ENCODE results near the gene RNU5D-1. TPM values are rescaled to one million over a fixed set of nuclear protein-coding genes. Genes with fewer than 3 reads are reported as not detected.

Gene RNU5D-1
- polyA plus RNA-seq, 3 donors: not detected

DNA sequence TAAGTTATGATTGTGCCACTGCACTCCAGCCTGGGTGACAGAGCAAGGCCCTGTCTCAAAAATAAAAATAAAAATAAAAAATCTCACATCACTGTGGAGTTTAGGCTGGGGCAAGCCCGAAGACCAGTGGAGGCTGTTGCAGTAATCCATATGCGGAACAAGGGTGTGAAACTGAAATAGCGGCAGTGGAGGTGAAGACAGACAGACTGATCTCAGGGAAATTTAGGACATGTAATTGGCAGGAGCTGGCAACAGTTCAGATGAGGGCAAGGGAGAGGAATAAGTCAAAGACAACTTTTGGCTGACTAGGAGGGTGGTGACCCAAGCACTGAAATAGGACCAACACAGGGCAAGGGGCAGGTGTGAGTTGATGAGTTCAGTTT, 48.1 kb downstream of the RNU5D-1 start:
- Mint-ChIP-seq H3K4me3 (no peak overlapping the region), H3K27ac (peak overlapping the region in 3 of 7 donors; percentile 26 to 78 (median 38)), H3K4me1 (peaks cover 50% of the 10 kb centered on the region), H3K27me3 (ENCODE audit: low read depth in 3 of 3) (peaks cover 0 to 4% (median 0%) of the 10 kb centered on the region in 3 donors), H3K9me3 (peaks cover 0 to 2% (median 0%) of the 10 kb centered on the region in 7 donors), H3K36me3 (peaks cover 3% of the 10 kb centered on the region in 2 donors)
- intact Hi-C loops (cut with micrococcal nuclease): no loop called here
- no peak overlapping the region for H2AFZ ChIP-seq (ENCODE audit: insufficient read depth, low read depth, low read length, poor library complexity, severe bottlenecking)
- no peaks in the 10 kb centered on the region for H3K9me3 ChIP-seq (replicated peaks in 1 of 2; ENCODE audit: control insufficient read depth in 1 of 2, insufficient read depth in 1 of 2, low read length in 2 of 2)
- H3K4me3 ChIP-seq (replicated peaks in 1 of 3; ENCODE audit: low read depth in 2 of 3, low read length in 3 of 3): no peak overlapping the region
- no peak for TF ChIP-seq CTCF (IDR thresholded peaks at IDR 0.05)
- H3K4me1 ChIP-seq (ENCODE audit: control insufficient read depth in 1 of 2, insufficient read depth in 2 of 2, low read length in 2 of 2): peaks cover 50 to 58% of the 10 kb centered on the region in 2 donors
- DNase-seq: peak in 2 of 3 donors; percentile 29 to 32
- no peak overlapping the region for H3K4me2 ChIP-seq (replicated peaks; ENCODE audit: extremely low read depth, low read length, poor library complexity, severe bottlenecking)
- H4K20me1 ChIP-seq (ENCODE audit: insufficient read depth, low read length): no peaks in the 10 kb centered on the region
- H3K27me3 ChIP-seq (ENCODE audit: control insufficient read depth in 2 of 2, insufficient read depth in 2 of 2, low read length in 2 of 2): no peaks in the 10 kb centered on the region
- no peak overlapping the region for H3K9ac ChIP-seq (ENCODE audit: insufficient read depth, low read length, poor library complexity, severe bottlenecking)
- H3K27ac ChIP-seq (ENCODE audit: low read depth in 1 of 2, low read length in 2 of 2): no peak overlapping the region
- no peaks in the 10 kb centered on the region for H3K79me2 ChIP-seq (ENCODE audit: insufficient read depth, low read length)
- 60% methylated on average over 2 of the region's 3 CpGs for WGBS (ENCODE audit: insufficient coverage)
- no peaks in the 10 kb centered on the region for H3K36me3 ChIP-seq (replicated peaks in 1 of 2; ENCODE audit: control insufficient read depth in 1 of 2, insufficient read depth in 2 of 2, low read length in 2 of 2)

DNA sequence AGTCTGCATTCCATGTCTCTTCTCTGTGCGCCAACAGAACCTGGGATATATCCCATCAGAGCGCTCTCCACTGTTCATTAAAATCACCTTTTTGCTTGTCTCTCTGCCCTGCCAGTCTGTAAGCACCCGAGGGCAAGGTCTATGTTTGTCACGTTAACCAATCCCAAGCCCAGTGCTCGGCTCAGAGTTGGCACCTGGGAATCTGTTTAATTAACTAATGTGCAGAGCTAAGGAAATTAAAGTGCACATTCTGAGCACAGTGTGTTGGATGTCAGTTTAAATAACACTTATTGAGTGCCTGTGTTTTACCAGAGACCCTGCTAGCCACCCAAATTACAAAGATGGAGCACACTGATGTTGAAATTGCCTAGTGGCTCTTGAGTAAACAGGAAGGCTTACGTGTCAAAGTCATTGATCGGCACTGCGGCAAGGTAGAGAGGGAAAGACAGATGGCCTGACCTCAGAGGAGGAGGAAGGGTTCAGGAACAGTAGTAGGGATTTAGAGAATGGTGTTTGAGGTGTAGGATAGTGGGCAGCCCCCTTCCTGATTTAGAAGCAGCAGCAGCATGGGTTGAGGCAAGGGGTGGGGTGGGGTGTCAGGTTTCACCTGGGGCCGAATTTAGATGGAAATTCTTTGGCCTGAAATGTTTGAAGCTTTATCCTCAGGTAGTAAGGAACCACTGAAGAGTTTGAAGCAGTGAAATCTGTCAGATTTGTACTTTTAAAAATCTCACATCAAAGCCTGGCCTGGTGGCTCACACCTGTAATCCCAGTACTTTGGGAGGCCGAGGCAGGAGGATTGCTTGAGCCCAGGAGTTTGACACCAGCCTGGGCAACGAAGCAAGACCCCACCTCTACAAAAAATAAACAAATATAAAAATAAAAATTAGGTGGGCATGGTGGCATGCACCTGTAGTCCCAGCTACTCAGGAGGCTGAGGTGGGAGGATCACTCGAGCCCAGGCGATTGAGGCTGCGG, 48.8 kb downstream of the RNU5D-1 start:
- Histone ChIP-seq H2AFZ (ENCODE audit: insufficient read depth, low read depth, low read length, poor library complexity, severe bottlenecking) (peak overlapping the region; percentile 62), H3K9me3 (replicated peaks in 1 of 2; ENCODE audit: control insufficient read depth in 1 of 2, insufficient read depth in 1 of 2, low read length in 2 of 2) (no peaks in the 10 kb centered on the region), H3K36me3 (replicated peaks in 1 of 2; ENCODE audit: control insufficient read depth in 1 of 2, insufficient read depth in 2 of 2, low read length in 2 of 2) (no peaks in the 10 kb centered on the region), H3K27ac (ENCODE audit: low read depth in 1 of 2, low read length in 2 of 2) (no peak overlapping the region), H3K79me2 (ENCODE audit: insufficient read depth, low read length) (no peaks in the 10 kb centered on the region), H3K4me3 (replicated peaks in 1 of 3; ENCODE audit: low read depth in 2 of 3, low read length in 3 of 3) (no peak overlapping the region), H3K9ac (ENCODE audit: insufficient read depth, low read length, poor library complexity, severe bottlenecking) (no peak overlapping the region), H3K27me3 (ENCODE audit: control insufficient read depth in 2 of 2, insufficient read depth in 2 of 2, low read length in 2 of 2) (no peaks in the 10 kb centered on the region), H3K4me2 (replicated peaks; ENCODE audit: extremely low read depth, low read length, poor library complexity, severe bottlenecking) (no peak overlapping the region), H4K20me1 (ENCODE audit: insufficient read depth, low read length) (no peaks in the 10 kb centered on the region), H3K4me1 (ENCODE audit: control insufficient read depth in 1 of 2, insufficient read depth in 2 of 2, low read length in 2 of 2) (peaks cover 57 to 65% of the 10 kb centered on the region in 2 donors)
- H3K9me3 Mint-ChIP-seq: peaks cover 0 to 2% (median 0%) of the 10 kb centered on the region in 7 donors
- peak in 1 of 3 donors; percentile 24 for DNase-seq
- intact Hi-C loops (cut with micrococcal nuclease): no loop called here
- H3K4me1 Mint-ChIP-seq: peaks cover 50% of the 10 kb centered on the region
- H3K36me3 Mint-ChIP-seq: peaks cover 3% of the 10 kb centered on the region in 2 donors
- WGBS (ENCODE audit: insufficient coverage): 38% methylated on average over 5 of the region's 14 CpGs
- H3K27ac Mint-ChIP-seq: peak overlapping the region in 5 of 7 donors; percentile 14 to 48 (median 34)
- no peak overlapping the region for H3K4me3 Mint-ChIP-seq
- TF ChIP-seq CTCF (IDR thresholded peaks at IDR 0.05): no peak
- peaks cover 0 to 4% (median 0%) of the 10 kb centered on the region in 3 donors for H3K27me3 Mint-ChIP-seq (ENCODE audit: low read depth in 3 of 3)

Small RNAs within 50 kb of the gene (small RNA-seq; reads per million reads assigned to genes)
- gene RNU5D-1 (ENCODE audit: insufficient read length, low read depth) (17.7 reads per million, percentile 86 among the genes with 10 or more reads in this experiment), gene RNU5F-1 (ENCODE audit: insufficient read length, low read depth) (159 reads per million, percentile 97 among the genes with 10 or more reads in this experiment), gene SNORD38A (ENCODE audit: insufficient read length, low read depth) (20,304 reads per million, percentile 100 among the genes with 10 or more reads in this experiment), gene SNORD38B (ENCODE audit: insufficient read length, low read depth) (not detected), gene SNORD46 (ENCODE audit: insufficient read length, low read depth) (51.0 reads per million, percentile 94 among the genes with 10 or more reads in this experiment), gene SNORD55 (ENCODE audit: insufficient read length, low read depth) (not detected)

Other genes with a start within 250 kb of the RNU5D-1 start
- gene TMEM53, start 56.7 kb downstream of the RNU5D-1 start, polyA plus RNA-seq: 1 to 10 TPM; 4.8 to 8.8 (median 8.6) TPM
- 100 to 1,000 TPM in 1 of 3 donors, 10 to 100 TPM in 2; 14.7 to 209 (median 15.8) TPM for gene ARMH1, start 56.5 kb downstream of the RNU5D-1 start, polyA plus RNA-seq
- under 1 TPM; 0.13 to 0.29 (median 0.24) TPM for gene KIF2C, start 8.7 kb upstream of the RNU5D-1 start, polyA plus RNA-seq
- gene RPS8, start 44.4 kb upstream of the RNU5D-1 start, polyA plus RNA-seq: 1,000 to 10,000 TPM in 1 of 3 donors, 100 to 1,000 TPM in 2; 413 to 1,619 (median 419) TPM
- gene BEST4, start 57.0 kb upstream of the RNU5D-1 start, polyA plus RNA-seq: under 1 TPM in 1 of 3 donors, not detected in 2; 0.19 TPM
- gene PLK3, start 69.2 kb upstream of the RNU5D-1 start, polyA plus RNA-seq: 100 to 1,000 TPM in 1 of 3 donors, 10 to 100 TPM in 2; 15.8 to 285 (median 28.1) TPM
- gene DYNLT4, start 76.2 kb upstream of the RNU5D-1 start, polyA plus RNA-seq: 1 to 10 TPM in 2 of 3 donors, under 1 TPM in 1; 0.91 to 2.8 (median 2.2) TPM
- 1 to 10 TPM in 1 of 3 donors, under 1 TPM in 2; 0.10 to 6.3 (median 0.73) TPM for gene BTBD19, start 77.4 kb upstream of the RNU5D-1 start, polyA plus RNA-seq
- gene PTCH2, start 112.1 kb upstream of the RNU5D-1 start, polyA plus RNA-seq: under 1 TPM; 0.18 to 0.71 (median 0.22) TPM

Data from CD14-positive monocyte (primary cell).